ENCODE data around the gene GPR137. TPM values are rescaled to one million over a fixed set of nuclear protein-coding genes. Genes with fewer than 3 reads are reported as not detected.
A peak's percentile ranks its signal among the peaks of the same experiment; 100 is the strongest.

Gene GPR137
- total and polyA plus RNA-seq, 9 of the 15 experiments (the other 6 are each of a cell fraction or from before 2014, with no cell fraction given) = 0.32 to 26.7 (median 10.7) TPM

DNA sequence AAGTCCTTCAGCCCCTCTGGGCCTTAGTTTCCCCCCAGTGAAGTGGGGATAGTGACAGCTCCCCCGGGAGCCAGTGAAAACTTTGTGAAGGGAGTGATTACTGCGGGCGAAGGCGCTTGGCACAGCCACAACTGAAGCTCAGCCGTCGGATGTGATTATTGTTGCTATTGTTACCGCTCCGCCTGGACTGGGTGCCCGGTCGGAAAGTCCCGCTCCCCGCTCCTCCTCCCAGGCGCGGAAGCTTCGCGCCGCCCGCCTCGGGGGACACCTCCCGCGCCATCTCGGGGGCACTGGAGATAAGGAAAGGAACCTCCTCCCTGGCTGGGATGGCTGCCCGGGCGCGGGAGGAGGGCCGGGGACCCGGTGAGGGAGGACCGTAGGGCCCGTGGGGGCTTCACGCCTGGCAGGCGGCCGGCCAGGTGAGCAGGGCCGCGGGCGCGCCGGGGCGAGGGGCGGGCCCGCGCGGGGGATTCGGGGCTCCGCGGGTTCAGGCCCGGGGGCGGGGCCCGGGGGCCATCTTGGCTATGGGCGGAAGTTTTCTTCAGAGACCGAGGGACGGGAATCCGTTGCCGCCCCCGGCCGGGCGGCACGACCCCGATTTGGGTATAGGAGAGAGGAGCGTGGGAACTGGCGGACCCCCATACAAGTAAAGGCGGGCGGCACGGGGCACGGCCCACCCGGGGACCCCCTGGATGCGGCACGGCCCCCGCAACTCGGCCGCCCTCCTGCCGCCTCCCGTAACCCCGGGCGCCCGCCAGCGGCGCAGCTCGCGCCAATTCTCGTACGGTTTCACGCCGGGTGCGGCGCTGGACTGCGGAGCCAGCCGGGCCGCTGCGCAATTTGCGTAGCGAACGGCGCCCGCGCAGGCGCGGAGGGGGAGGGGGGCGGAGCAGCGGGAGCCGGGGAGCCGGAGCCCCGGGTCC lies at the start of gene GPR137 (continued):
- TF ChIP-seq KLF13 (tag; IDR thresholded peaks at IDR 0.05; ENCODE audit: borderline replicate concordance, low read depth) (peak; percentile 70; the same call in 1 of the 2 replicates), STAT5B (CRISPR knock-in tag; IDR thresholded peaks at IDR 0.05) (no peak), ZNF23 (CRISPR knock-in tag; IDR thresholded peaks at IDR 0.05) (no peak), ZNF780A (CRISPR knock-in tag; IDR thresholded peaks at IDR 0.05) (peak; percentile 9; the same call in 1 of the 2 replicates), NFE2L1 (tag; IDR thresholded peaks at IDR 0.05; ENCODE audit: borderline replicate concordance, low read depth) (no peak), ZNF695 (CRISPR knock-in tag; IDR thresholded peaks at IDR 0.05) (no peak), HNRNPL (IDR thresholded peaks at IDR 0.05; ENCODE audit: low read depth, low read length) (peak; percentile 98), MEF2D (tag; conservative IDR thresholded peaks at IDR 0.05; ENCODE audit: low read depth) (no peak), XRCC5 (IDR thresholded peaks at IDR 0.05; ENCODE audit: low read depth, low read length) (peak; percentile 0; the same call in 1 of the 2 replicates), KDM5B (IDR thresholded peaks at IDR 0.05; ENCODE audit: insufficient replicate concordance, low read depth, low read length) (no peak), HNRNPUL1 (IDR thresholded peaks at IDR 0.05; ENCODE audit: low read length) (no peak), ZNF316 (IDR thresholded peaks at IDR 0.05) (no peak), ZSCAN32 (CRISPR knock-in tag; IDR thresholded peaks at IDR 0.05) (no peak), RNF2 (IDR thresholded peaks at IDR 0.05) (no peak), OTX1 (CRISPR knock-in tag; IDR thresholded peaks at IDR 0.05) (no peak), ZNF311 (CRISPR knock-in tag; IDR thresholded peaks at IDR 0.05) (no peak), KDM1A (IDR thresholded peaks at IDR 0.05) (no peak)
- TF ChIP-seq, protein P1, sequence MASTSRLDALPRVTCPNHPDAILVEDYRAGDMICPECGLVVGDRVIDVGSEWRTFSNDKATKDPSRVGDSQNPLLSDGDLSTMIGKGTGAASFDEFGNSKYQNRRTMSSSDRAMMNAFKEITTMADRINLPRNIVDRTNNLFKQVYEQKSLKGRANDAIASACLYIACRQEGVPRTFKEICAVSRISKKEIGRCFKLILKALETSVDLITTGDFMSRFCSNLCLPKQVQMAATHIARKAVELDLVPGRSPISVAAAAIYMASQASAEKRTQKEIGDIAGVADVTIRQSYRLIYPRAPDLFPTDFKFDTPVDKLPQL (IDR thresholded peaks at IDR 0.05; ENCODE audit: extremely low read depth, insufficient read length) = peak; percentile 97
- TF ChIP-seq, protein P2, sequence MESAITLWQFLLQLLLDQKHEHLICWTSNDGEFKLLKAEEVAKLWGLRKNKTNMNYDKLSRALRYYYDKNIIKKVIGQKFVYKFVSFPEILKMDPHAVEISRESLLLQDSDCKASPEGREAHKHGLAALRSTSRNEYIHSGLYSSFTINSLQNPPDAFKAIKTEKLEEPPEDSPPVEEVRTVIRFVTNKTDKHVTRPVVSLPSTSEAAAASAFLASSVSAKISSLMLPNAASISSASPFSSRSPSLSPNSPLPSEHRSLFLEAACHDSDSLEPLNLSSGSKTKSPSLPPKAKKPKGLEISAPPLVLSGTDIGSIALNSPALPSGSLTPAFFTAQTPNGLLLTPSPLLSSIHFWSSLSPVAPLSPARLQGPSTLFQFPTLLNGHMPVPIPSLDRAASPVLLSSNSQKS (CRISPR knock-in tag; IDR thresholded peaks at IDR 0.05) = no peak
- TF ChIP-seq, protein P3, sequence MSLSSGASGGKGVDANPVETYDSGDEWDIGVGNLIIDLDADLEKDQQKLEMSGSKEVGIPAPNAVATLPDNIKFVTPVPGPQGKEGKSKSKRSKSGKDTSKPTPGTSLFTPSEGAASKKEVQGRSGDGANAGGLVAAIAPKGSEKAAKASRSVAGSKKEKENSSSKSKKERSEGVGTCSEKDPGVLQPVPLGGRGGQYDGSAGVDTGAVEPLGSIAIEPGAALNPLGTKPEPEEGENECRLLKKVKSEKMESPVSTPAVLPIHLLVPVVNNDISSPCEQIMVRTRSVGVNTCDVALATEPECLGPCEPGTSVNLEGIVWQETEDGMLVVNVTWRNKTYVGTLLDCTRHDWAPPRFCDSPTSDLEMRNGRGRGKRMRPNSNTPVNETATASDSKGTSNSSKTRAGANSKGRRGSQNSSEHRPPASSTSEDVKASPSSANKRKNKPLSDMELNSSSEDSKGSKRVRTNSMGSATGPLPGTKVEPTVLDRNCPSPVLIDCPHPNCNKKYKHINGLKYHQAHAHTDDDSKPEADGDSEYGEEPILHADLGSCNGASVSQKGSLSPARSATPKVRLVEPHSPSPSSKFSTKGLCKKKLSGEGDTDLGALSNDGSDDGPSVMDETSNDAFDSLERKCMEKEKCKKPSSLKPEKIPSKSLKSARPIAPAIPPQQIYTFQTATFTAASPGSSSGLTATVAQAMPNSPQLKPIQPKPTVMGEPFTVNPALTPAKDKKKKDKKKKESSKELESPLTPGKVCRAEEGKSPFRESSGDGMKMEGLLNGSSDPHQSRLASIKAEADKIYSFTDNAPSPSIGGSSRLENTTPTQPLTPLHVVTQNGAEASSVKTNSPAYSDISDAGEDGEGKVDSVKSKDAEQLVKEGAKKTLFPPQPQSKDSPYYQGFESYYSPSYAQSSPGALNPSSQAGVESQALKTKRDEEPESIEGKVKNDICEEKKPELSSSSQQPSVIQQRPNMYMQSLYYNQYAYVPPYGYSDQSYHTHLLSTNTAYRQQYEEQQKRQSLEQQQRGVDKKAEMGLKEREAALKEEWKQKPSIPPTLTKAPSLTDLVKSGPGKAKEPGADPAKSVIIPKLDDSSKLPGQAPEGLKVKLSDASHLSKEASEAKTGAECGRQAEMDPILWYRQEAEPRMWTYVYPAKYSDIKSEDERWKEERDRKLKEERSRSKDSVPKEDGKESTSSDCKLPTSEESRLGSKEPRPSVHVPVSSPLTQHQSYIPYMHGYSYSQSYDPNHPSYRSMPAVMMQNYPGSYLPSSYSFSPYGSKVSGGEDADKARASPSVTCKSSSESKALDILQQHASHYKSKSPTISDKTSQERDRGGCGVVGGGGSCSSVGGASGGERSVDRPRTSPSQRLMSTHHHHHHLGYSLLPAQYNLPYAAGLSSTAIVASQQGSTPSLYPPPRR (CRISPR knock-in tag; IDR thresholded peaks at IDR 0.05; ENCODE audit: borderline replicate concordance) = no peak
- TF ChIP-seq, protein P4, sequence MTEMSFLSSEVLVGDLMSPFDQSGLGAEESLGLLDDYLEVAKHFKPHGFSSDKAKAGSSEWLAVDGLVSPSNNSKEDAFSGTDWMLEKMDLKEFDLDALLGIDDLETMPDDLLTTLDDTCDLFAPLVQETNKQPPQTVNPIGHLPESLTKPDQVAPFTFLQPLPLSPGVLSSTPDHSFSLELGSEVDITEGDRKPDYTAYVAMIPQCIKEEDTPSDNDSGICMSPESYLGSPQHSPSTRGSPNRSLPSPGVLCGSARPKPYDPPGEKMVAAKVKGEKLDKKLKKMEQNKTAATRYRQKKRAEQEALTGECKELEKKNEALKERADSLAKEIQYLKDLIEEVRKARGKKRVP (CRISPR knock-in tag; IDR thresholded peaks at IDR 0.05) = no peak
